AG04449 (cell line): ENCODE results near the gene ASCC1.

ENCODE experiments used
- CTCF ChIA-PET: fragments of 350-600 bp; formaldehyde crosslinking; extraction: SDS; loops from one replicate; lab custom pipeline; 2021; ENCODE audit warnings: antibody characterized with exemption; lab: Yijun Ruan, JAX
- POLR2A ChIA-PET: fragments of 400-600, 350-600 bp; formaldehyde crosslinking; extraction: SDS; loops from one replicate; lab custom pipeline; 2020; ENCODE audit warnings: antibody characterized with exemption, inconsistent platforms; lab: Yijun Ruan, JAX
- DNase-seq: peaks from one replicate; pipeline ENCODE4 v3.0.0-alpha.2; 2010; ENCODE audit warnings: low read depth, low spot score
- H3K4me3 ChIP-seq: 2 replicates; pipeline ENCODE4 v1.5.1; 2011; ENCODE audit warnings: low read depth, mild to moderate bottlenecking, control low read depth, low read length
- CTCF ChIP-seq: IDR thresholded peaks from one replicate; pipeline ENCODE4 v1.5.1; 2011; ENCODE audit warnings: mild to moderate bottlenecking, moderate library complexity, low read length, control low read depth, inconsistent platforms; ENCODE audit not compliant: insufficient read depth; ENCODE audit errors: missing control alignments

Gene ASCC1

GRCh38 chr10:72085864-72086465 lies 130.1 kb downstream of the ASCC1 start:
- POLR2A ChIA-PET, result no interaction called here
- DNase-seq, result no peak
- no peak for TF ChIP-seq CTCF
- H3K4me3 ChIP-seq, result no peak overlapping the region
- CTCF ChIA-PET, result no interaction called here

GRCh38 chr10:72085166-72085565 lies 130.9 kb downstream of the ASCC1 start:
- DNase-seq, result no peak
- POLR2A ChIA-PET, result no interaction called here
- H3K4me3 ChIP-seq, result no peak overlapping the region
- CTCF ChIA-PET, result interaction anchor here (1.5 kb wide), 1 partner anchor 12 kb away, joined by 3 read pairs; no protein-coding TSS in a partner anchor
- TF ChIP-seq CTCF, result no peak

GRCh38 chr10:72083790-72084459 lies 132.2 kb downstream of the ASCC1 start:
- no peak for DNase-seq
- POLR2A ChIA-PET, result no interaction called here
- no peak overlapping the region for H3K4me3 ChIP-seq
- CTCF ChIA-PET, result interaction anchor here (1.5 kb wide), 1 partner anchor 13 kb away, joined by 3 read pairs; no protein-coding TSS in a partner anchor
- no peak for TF ChIP-seq CTCF

GRCh38 chr10:72082856-72083789 lies 133.0 kb downstream of the ASCC1 start:
- no peak for DNase-seq
- TF ChIP-seq CTCF, result no peak
- POLR2A ChIA-PET, result no interaction called here
- CTCF ChIA-PET, result no interaction called here
- H3K4me3 ChIP-seq, result no peak overlapping the region

GRCh38 chr10:72081772-72082590 lies 134.1 kb downstream of the ASCC1 start:
- POLR2A ChIA-PET, result no interaction called here
- no peak for TF ChIP-seq CTCF
- no peak for DNase-seq
- CTCF ChIA-PET, result no interaction called here
- H3K4me3 ChIP-seq, result no peak overlapping the region
